Heart right ventricle (tissue), 16 donors: Measurements from ENCODE around the gene PSORS1C1. TPM values are rescaled to one million over a fixed set of nuclear protein-coding genes. Genes with fewer than 3 reads are reported as not detected.
A peak's percentile ranks its signal among the peaks of the same experiment; 100 is the strongest.

Experiments
- ATAC-seq, 8 donors: fragments of 200-7000 bp; cut with Tn5 transposase; one replicate each; pipeline ENCODE4 v1.9.1; 2020; ENCODE audit warnings: mild to moderate bottlenecking in 8 of 8, moderate library complexity in 8 of 8, moderate number of reproducible peaks in 1 of 8
- DNase-seq, 2 donors: peaks; one replicate each; pipeline ENCODE4 v3.0.0-alpha.2; 2020
- H3K27ac ChIP-seq, 10 donors: fragments of 200-600 bp; sonication (generic) in 2 of 10; one replicate each; pipeline versions ENCODE4 v1.5.0 to v1.8.0; 2020 to 2022; ENCODE audit warnings: mild to moderate bottlenecking in 3 of 10
- H3K27me3 ChIP-seq, 7 donors: fragments of 200-600 bp; one replicate each; pipeline ENCODE4 v1.8.0; 2021 to 2022; ENCODE audit warnings: mild to moderate bottlenecking in 2 of 7
- H3K36me3 ChIP-seq, 9 donors: fragments of 200-600 bp; sonication (generic) in 1 of 9; one replicate each; pipeline versions ENCODE4 v1.5.0 to v1.8.0; 2020 to 2022; ENCODE audit warnings: mild to moderate bottlenecking in 2 of 9
- H3K4me1 ChIP-seq, 9 donors: fragments of 200-600 bp; sonication (generic) in 1 of 9; one replicate each; pipeline versions ENCODE4 v1.5.0 to v1.8.0; 2020 to 2022; ENCODE audit warnings: mild to moderate bottlenecking in 4 of 9
- H3K4me3 ChIP-seq, 10 donors: fragments of 200-600 bp; sonication (generic) in 2 of 10; one replicate each; pipeline versions ENCODE4 v1.5.0 to v1.8.0; 2020 to 2022; ENCODE audit warnings: mild to moderate bottlenecking in 7 of 10, moderate library complexity in 2 of 10
- H3K9me3 ChIP-seq, 11 donors: fragments of 200-600 bp in 10 of 11; sonication (generic) in 2 of 11; one replicate each; pipeline versions ENCODE4 v1.5.0 to v1.8.0; 2013 to 2022; ENCODE audit warnings: mild to moderate bottlenecking in 2 of 11, control low read depth in 1 of 11, moderate library complexity in 1 of 11
- CTCF ChIP-seq, 9 donors: fragments of 200-600 bp; sonication (generic) in 2 of 9; IDR thresholded peaks; one replicate each; pipeline versions ENCODE4 v1.5.0 to v1.8.0; 2021 to 2022; ENCODE audit warnings: antibody characterized with exemption in 9 of 9, mild to moderate bottlenecking in 5 of 9, moderate library complexity in 1 of 9
- WGBS, 2 donors: extraction: QIAGEN DNeasy Blood & Tissue Kit; methylation state at CpG; one replicate each; pipeline ENCODE4 v1.1.7; 2013; ENCODE audit warnings: inconsistent platforms in 1 of 2; 5-methylcytosine and 5-hydroxymethylcytosine counted together
- intact Hi-C, 10 donors: fragments of 100-400 bp; cut with DNase I; formaldehyde crosslinking; loops; one replicate each; pipeline versions ENCODE4 v1.11.1 to v1.14.2; 2022
- polyA plus RNA-seq, 2 donors: library from polyadenylated mRNA; stranded (reverse); fragments of 200-250 nt; gene quantifications; one replicate each; pipeline ENCODE4 v1.2.3, GENCODE V29; 2013
- total RNA-seq, 10 donors: library from RNA; stranded (reverse); fragmentation: NEBNext Ultra II Directional in 3 of 10; extraction: Animal tissue kit (Norgen Biotek cat#: 25700) in 3 of 10; gene quantifications; one replicate each; pipeline versions ENCODE4 v1.2.1 to v1.2.4, GENCODE V29; 2021 to 2023
- donor health status: Arrhythmogenic right ventricular cardiomyopathy.
- donor health status: ischemic (EF 13 %, LVEDD 7.1; RV severe dilation, severe dysfunction).
- donor health status: healthy with polysubstance abuse.
- donor health status: DM: no; HTN: yes; CAD: no.
- donor health status: DM: no; HTN: no; CAD: no.
- donor health status: ischemic (EF 25% LVEDD 6.9; RV normal size, moderate dysfunction).
- donor health status: ischemic (EF 25% LVEDD 5.7; RV mildly dilated, moderate dysfunction).
- donor health status: healthy.
- donor health status: DM: yes; HTN: yes; CAD: no.
- donor health status: Ischemic cardiomyopathy.
- donor health status: ischemic (EF 35%, LVEDD 5.7; RV mildly dilated, moderate dysfunction).
- donor health status: nonischemic (EF 11% LVEDD 7.7; RV severe dilation, severe dysfunction).
- donor health status: DM: yes; HTN: yes; CAD: no.
- donor health status: PGD.
- donor health status: ischemic (EF 29% LVEDD 5.4; RV normal size, mild dysfunction).
- donor health status: nonischemic (EF 23%, LVEDD 6.1; RV moderate dilation, normal function).

Gene PSORS1C1
- total and polyA plus RNA-seq, 12 donors, result 0.13 to 6.2 (median 3.0) TPM

GRCh38 chr6:31068669-31069340 lies 45.8 kb upstream of the PSORS1C1 start:
- intact Hi-C loops, result loop anchor here in 4 of 10 donors (1.0 to 5.0 kb wide), 4 partner anchors 152 to 242 kb away; partner anchors contain the start of gene VARS2 (in 1 of the 4)
- peak; percentile 77 to 93 (median 84) for ATAC-seq
- TF ChIP-seq CTCF (IDR thresholded peaks at IDR 0.05), result peak; percentile 67 to 91 (median 86)

DNA sequence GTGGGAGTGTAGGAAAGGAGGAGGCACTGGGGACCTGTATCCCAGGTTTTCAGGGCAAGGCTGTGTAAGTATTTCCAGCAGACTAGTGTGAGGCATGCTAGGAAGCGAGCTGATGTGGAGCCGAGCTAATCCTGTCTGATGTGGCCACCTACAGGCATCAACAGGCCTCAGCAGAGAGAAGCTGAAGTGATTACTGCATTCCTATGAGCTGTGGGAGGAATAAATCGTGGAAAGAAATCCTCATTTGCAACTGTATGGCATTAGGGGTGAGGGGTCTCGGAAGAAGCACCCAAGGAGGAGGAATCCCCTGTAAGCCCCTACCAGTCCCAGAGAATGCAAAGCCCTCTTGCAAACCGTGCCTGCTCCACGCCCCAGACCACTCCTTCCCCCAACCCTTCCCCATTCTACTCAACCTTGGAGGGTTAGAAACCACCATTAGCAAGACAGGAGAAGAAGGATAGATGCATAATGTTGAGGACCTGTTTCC lies 43.8 kb upstream of the PSORS1C1 start:
- TF ChIP-seq CTCF (IDR thresholded peaks at IDR 0.05), result peak in 8 of 9 donors; percentile 15 to 64 (median 39)
- H3K4me1 ChIP-seq, result peaks cover 0 to 13% (median 0%) of the 10 kb centered on the region in 9 donors
- DNase-seq (peak in 1 of 2 donors; percentile 36), ATAC-seq (peak; percentile 66 to 92 (median 84))
- H3K27ac ChIP-seq, result no peak overlapping the region
- H3K4me3 ChIP-seq, result no peak overlapping the region
- no peaks in the 10 kb centered on the region for H3K27me3 ChIP-seq
- no peaks in the 10 kb centered on the region for H3K36me3 ChIP-seq
- 38 to 40% methylated on average over 6 of the region's 6 CpGs for WGBS, 2 donors
- H3K9me3 ChIP-seq, result no peaks in the 10 kb centered on the region
- intact Hi-C loops, result loop anchor here in 6 of 10 donors (1.0 to 5.0 kb wide), 6 partner anchors 153 to 248 kb away; partner anchors contain the start of gene VARS2 (in 3 of the 6)

More at GRCh38 chr6:31068669-31069340, 45.8 kb upstream of the PSORS1C1 start:
- no peaks in the 10 kb centered on the region for H3K9me3 ChIP-seq
- H3K4me1 ChIP-seq, result peaks cover 0 to 13% (median 0%) of the 10 kb centered on the region in 9 donors
- H3K36me3 ChIP-seq, result no peaks in the 10 kb centered on the region
- WGBS, 2 donors, result 47 to 48% methylated on average over 13 of the region's 13 CpGs
- DNase-seq, result peak; percentile 74 to 81
- H3K27ac ChIP-seq, result no peak overlapping the region
- no peaks in the 10 kb centered on the region for H3K27me3 ChIP-seq
- no peak overlapping the region for H3K4me3 ChIP-seq

DNA sequence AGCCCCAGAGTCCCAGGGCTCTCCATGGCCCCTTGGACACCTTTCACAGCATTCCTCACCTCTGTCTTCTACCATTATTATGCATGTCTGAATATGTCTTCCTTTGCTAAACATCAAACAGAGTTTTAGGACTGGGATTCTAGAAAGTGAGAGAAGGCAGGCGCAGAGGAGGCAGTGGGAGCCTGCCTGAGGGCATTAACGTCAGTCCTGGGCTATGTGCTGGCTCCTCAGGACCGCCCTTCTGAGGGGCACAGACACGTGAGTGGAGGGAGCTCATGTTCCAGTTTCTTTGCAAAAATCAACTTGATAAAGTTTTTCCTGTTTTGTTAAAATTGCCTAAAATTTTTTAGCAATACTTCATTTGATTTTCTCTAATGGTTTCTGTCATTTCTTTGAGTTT lies 40.2 kb upstream of the PSORS1C1 start:
- peaks cover 0 to 15% (median 2%) of the 10 kb centered on the region in 9 donors for H3K4me1 ChIP-seq

More for the DNA sequence above, 40.2 kb upstream of the PSORS1C1 start:
- Histone ChIP-seq H3K27ac (no peak overlapping the region), H3K27me3 (no peaks in the 10 kb centered on the region), H3K9me3 (no peaks in the 10 kb centered on the region), H3K36me3 (no peaks in the 10 kb centered on the region), H3K4me3 (no peak overlapping the region)
- no peak for TF ChIP-seq CTCF (IDR thresholded peaks at IDR 0.05)
- DNase-seq (no peak), ATAC-seq (no peak)
- intact Hi-C loops, result loop anchor here in 4 of 10 donors (5.0 kb wide), 4 partner anchors 157 to 252 kb away; partner anchors contain the start of gene VARS2 (in 1 of the 4)
- 83 to 91% methylated on average over 4 of the region's 4 CpGs for WGBS, 2 donors
